ENCODE measurements around the gene RNF225. TPM values are rescaled to one million over a fixed set of nuclear protein-coding genes. Genes with fewer than 3 reads are reported as not detected.

The RNF225 gene
- total RNA-seq, 1 donor from 2014 or later, result not detected

DNA sequence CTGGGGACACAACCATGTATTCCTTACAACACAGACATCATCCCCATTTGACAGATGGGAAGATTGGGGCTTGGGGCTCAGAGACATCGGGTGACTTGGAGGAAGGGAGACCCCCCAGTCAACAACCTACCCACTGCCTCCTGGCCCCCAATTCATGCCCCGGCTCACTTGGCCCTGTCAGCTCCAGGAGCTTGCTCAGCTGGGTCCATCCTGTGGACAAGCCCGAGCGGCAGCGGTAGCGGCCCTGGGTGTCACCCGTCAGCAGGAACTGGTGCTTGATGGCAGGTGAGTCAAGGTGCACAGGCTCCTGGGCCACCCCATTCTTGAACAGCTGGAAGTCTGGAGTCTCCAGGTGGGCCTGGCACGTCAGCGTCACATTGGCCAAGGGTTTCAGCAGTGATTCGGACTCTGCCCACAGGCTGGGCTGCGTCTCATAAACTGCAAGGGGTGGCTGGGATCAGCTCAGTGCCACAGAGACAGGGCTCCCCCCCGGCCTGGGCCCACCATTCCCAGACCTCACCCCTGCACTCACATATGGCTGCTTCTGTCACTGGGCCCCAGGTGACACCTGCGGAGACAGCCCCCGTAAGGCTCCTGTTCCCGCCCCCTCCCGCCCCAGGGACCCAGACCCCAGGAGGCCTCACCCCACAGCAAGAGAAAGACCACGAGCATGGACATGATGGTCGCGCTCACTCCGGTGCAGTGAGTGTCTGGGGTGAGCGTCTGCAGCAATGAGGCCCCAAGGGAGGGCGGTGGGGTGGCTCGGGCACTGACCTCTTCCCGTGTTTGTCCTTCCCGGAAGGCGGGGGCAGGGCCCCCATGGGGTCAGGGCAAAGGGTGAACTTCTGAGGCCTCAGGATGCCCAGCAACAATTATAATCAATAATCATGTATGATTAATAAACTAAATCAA lies 42.4 kb upstream of the RNF225 start, which contains the start of gene A1BG:
A1BG (minus strand) TSS at position 733 of the 912 bp plus-strand sequence; CDS start at position 678, 55 bp downstream.
- Histone ChIP-seq H3K27me3 (ENCODE audit: control insufficient read depth in 3 of 3, insufficient read depth in 3 of 3, low read length in 3 of 3) (peaks cover 26 to 69% (median 59%) of the 10 kb centered on the region in 3 donors), H3K4me1 (ENCODE audit: control insufficient read depth in 3 of 3, insufficient read depth in 3 of 3, low read length in 3 of 3) (peaks cover 13 to 24% (median 20%) of the 10 kb centered on the region in 3 donors), H3K36me3 (ENCODE audit: control insufficient read depth in 3 of 3, insufficient read depth in 3 of 3, low read length in 3 of 3) (peaks cover 0 to 1% (median 0%) of the 10 kb centered on the region in 3 donors), H3K9me3 (ENCODE audit: control insufficient read depth in 3 of 3, low read length in 3 of 3) (no peaks in the 10 kb centered on the region), H3K4me3 (ENCODE audit: low read length in 3 of 3) (no peak within 1 kb of the TSS), H3K27ac (ENCODE audit: low read depth, low read length) (no peak within 1 kb of the TSS), H3K9ac (ENCODE audit: low read depth in 1 of 3, low read length in 3 of 3) (no peak within 1 kb of the TSS)

- Histone ChIP-seq H3K27ac (ENCODE audit: low read depth, low read length) (no peak overlapping the region), H3K9ac (ENCODE audit: low read depth in 1 of 3, low read length in 3 of 3) (no peak overlapping the region), H3K9me3 (ENCODE audit: control insufficient read depth in 3 of 3, low read length in 3 of 3) (no peaks in the 10 kb centered on the region), H3K4me3 (ENCODE audit: low read length in 3 of 3) (no peak overlapping the region), H3K4me1 (ENCODE audit: control insufficient read depth in 3 of 3, insufficient read depth in 3 of 3, low read length in 3 of 3) (peaks cover 13 to 25% (median 20%) of the 10 kb centered on the region in 3 donors), H3K36me3 (ENCODE audit: control insufficient read depth in 3 of 3, insufficient read depth in 3 of 3, low read length in 3 of 3) (peaks cover 0 to 5% (median 0%) of the 10 kb centered on the region in 3 donors), H3K27me3 (ENCODE audit: control insufficient read depth in 3 of 3, insufficient read depth in 3 of 3, low read length in 3 of 3) (peaks cover 29 to 69% (median 59%) of the 10 kb centered on the region in 3 donors)
These were observed 41.6 kb upstream of the RNF225 start for GRCh38 chr19:58353717-58354477.

- H3K36me3 ChIP-seq (ENCODE audit: control insufficient read depth in 3 of 3, insufficient read depth in 3 of 3, low read length in 3 of 3), result peaks cover 0 to 5% (median 0%) of the 10 kb centered on the region in 3 donors
- no peak overlapping the region for H3K4me3 ChIP-seq (ENCODE audit: low read length in 3 of 3)
- no peak overlapping the region for H3K9ac ChIP-seq (ENCODE audit: low read depth in 1 of 3, low read length in 3 of 3)
- no peaks in the 10 kb centered on the region for H3K9me3 ChIP-seq (ENCODE audit: control insufficient read depth in 3 of 3, low read length in 3 of 3)
- H3K27me3 ChIP-seq (ENCODE audit: control insufficient read depth in 3 of 3, insufficient read depth in 3 of 3, low read length in 3 of 3), result peaks cover 27 to 69% (median 59%) of the 10 kb centered on the region in 3 donors
- H3K4me1 ChIP-seq (ENCODE audit: control insufficient read depth in 3 of 3, insufficient read depth in 3 of 3, low read length in 3 of 3), result peaks cover 13 to 25% (median 20%) of the 10 kb centered on the region in 3 donors
- H3K27ac ChIP-seq (ENCODE audit: low read depth, low read length), result no peak overlapping the region
These were observed 40.9 kb upstream of the RNF225 start for GRCh38 chr19:58354478-58355030.

GRCh38 chr19:58355215-58355796 lies 40.1 kb upstream of the RNF225 start:
- no peak overlapping the region for H3K27ac ChIP-seq (ENCODE audit: low read depth, low read length)
- H3K9me3 ChIP-seq (ENCODE audit: control insufficient read depth in 3 of 3, low read length in 3 of 3), result no peaks in the 10 kb centered on the region
- H3K4me1 ChIP-seq (ENCODE audit: control insufficient read depth in 3 of 3, insufficient read depth in 3 of 3, low read length in 3 of 3), result peaks cover 13 to 24% (median 20%) of the 10 kb centered on the region in 3 donors
- H3K27me3 ChIP-seq (ENCODE audit: control insufficient read depth in 3 of 3, insufficient read depth in 3 of 3, low read length in 3 of 3), result peaks cover 25 to 69% (median 58%) of the 10 kb centered on the region in 3 donors
- H3K9ac ChIP-seq (ENCODE audit: low read depth in 1 of 3, low read length in 3 of 3), result peak overlapping the region in 1 of 3 donors; percentile 79
- H3K36me3 ChIP-seq (ENCODE audit: control insufficient read depth in 3 of 3, insufficient read depth in 3 of 3, low read length in 3 of 3), result peaks cover 0 to 5% (median 0%) of the 10 kb centered on the region in 3 donors
- H3K4me3 ChIP-seq (ENCODE audit: low read length in 3 of 3), result peak overlapping the region in 1 of 3 donors; percentile 60

- H3K36me3 ChIP-seq (ENCODE audit: control insufficient read depth in 3 of 3, insufficient read depth in 3 of 3, low read length in 3 of 3), result peaks cover 0 to 5% (median 0%) of the 10 kb centered on the region in 3 donors
- H3K27ac ChIP-seq (ENCODE audit: low read depth, low read length), result no peak overlapping the region
- peak overlapping the region in 2 of 3 donors; percentile 72 to 79 for H3K9ac ChIP-seq (ENCODE audit: low read depth in 1 of 3, low read length in 3 of 3)
- peaks cover 25 to 62% (median 50%) of the 10 kb centered on the region in 3 donors for H3K27me3 ChIP-seq (ENCODE audit: control insufficient read depth in 3 of 3, insufficient read depth in 3 of 3, low read length in 3 of 3)
- H3K4me3 ChIP-seq (ENCODE audit: low read length in 3 of 3), result peak overlapping the region; percentile 59 to 71 (median 60)
- no peaks in the 10 kb centered on the region for H3K9me3 ChIP-seq (ENCODE audit: control insufficient read depth in 3 of 3, low read length in 3 of 3)
- H3K4me1 ChIP-seq (ENCODE audit: control insufficient read depth in 3 of 3, insufficient read depth in 3 of 3, low read length in 3 of 3), result peaks cover 13 to 24% (median 20%) of the 10 kb centered on the region in 3 donors
These were observed 39.3 kb upstream of the RNF225 start for GRCh38 chr19:58355908-58356765.

- Histone ChIP-seq H3K27ac (ENCODE audit: low read depth, low read length) (no peak overlapping the region), H3K4me1 (ENCODE audit: control insufficient read depth in 3 of 3, insufficient read depth in 3 of 3, low read length in 3 of 3) (peaks cover 16 to 28% (median 27%) of the 10 kb centered on the region in 3 donors), H3K9me3 (ENCODE audit: control insufficient read depth in 3 of 3, low read length in 3 of 3) (no peaks in the 10 kb centered on the region), H3K9ac (ENCODE audit: low read depth in 1 of 3, low read length in 3 of 3) (peak overlapping the region in 2 of 3 donors; percentile 51 to 79), H3K36me3 (ENCODE audit: control insufficient read depth in 3 of 3, insufficient read depth in 3 of 3, low read length in 3 of 3) (peaks cover 0 to 5% (median 0%) of the 10 kb centered on the region in 3 donors), H3K27me3 (ENCODE audit: control insufficient read depth in 3 of 3, insufficient read depth in 3 of 3, low read length in 3 of 3) (peaks cover 24 to 57% (median 50%) of the 10 kb centered on the region in 3 donors), H3K4me3 (ENCODE audit: low read length in 3 of 3) (peak overlapping the region; percentile 59 to 71 (median 60))
These were observed 38.5 kb upstream of the RNF225 start for GRCh38 chr19:58356766-58357480.

DNA sequence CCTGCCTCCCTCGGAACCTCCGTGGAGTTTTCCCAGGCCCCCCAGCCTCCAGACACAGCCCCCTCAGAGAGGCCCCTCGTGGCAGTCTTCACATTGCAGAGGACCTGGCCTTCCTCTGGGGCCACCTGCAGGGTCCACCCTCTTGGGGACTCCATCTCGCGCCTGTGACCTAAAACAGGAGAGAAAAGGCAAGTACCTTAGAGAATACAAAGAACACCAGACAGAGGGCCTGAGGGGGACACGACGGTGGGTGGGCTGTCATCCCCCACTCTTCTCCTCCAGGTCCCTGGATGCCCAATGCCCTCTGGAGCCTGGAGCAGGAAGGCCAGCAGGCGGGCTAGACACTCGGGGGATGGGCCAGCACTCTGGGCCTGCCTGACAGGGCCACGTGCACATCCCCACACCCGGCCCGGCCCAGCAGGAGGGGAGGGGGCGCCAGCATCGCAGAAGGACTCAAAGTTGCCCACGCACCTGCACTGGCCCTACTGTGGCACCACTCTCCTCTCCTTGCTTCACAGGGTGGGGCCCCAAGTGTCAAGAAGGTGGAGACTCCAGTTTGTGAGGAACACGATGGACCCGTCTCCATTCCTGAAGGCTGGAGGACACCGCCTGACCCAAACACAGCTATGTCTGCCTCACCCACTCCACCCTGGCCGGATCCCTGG lies 37.8 kb upstream of the RNF225 start:
- Histone ChIP-seq H3K27ac (ENCODE audit: low read depth, low read length) (no peak overlapping the region), H3K36me3 (ENCODE audit: control insufficient read depth in 3 of 3, insufficient read depth in 3 of 3, low read length in 3 of 3) (peaks cover 0 to 5% (median 2%) of the 10 kb centered on the region in 3 donors), H3K4me1 (ENCODE audit: control insufficient read depth in 3 of 3, insufficient read depth in 3 of 3, low read length in 3 of 3) (peaks cover 17 to 31% (median 29%) of the 10 kb centered on the region in 3 donors), H3K4me3 (ENCODE audit: low read length in 3 of 3) (peak overlapping the region in 1 of 3 donors; percentile 29), H3K27me3 (ENCODE audit: control insufficient read depth in 3 of 3, insufficient read depth in 3 of 3, low read length in 3 of 3) (peaks cover 17 to 50% (median 46%) of the 10 kb centered on the region in 3 donors), H3K9me3 (ENCODE audit: control insufficient read depth in 3 of 3, low read length in 3 of 3) (no peaks in the 10 kb centered on the region), H3K9ac (ENCODE audit: low read depth in 1 of 3, low read length in 3 of 3) (no peak overlapping the region)

DNA sequence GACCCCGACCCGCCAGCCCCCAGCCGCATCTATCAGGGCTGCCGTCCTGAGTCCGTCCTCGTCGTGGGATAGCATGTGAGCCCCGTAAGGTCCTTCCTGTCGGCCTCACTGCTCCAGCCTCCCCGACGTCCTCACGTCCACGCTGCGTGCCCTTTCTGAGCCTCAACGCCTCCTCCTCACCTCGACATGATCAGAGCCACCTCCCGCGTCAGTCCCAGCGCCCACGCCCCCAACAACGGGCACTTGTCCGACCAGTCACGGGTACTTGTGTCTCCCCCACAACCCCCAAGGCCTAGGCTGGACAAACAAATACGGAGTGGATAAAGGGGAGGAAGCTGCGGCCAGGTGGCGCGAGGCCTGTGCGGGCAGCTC lies 33.6 kb upstream of the RNF225 start:
- H3K9me3 ChIP-seq (ENCODE audit: control insufficient read depth in 3 of 3, low read length in 3 of 3), result no peaks in the 10 kb centered on the region
- H3K4me3 ChIP-seq (ENCODE audit: low read length in 3 of 3), result peak overlapping the region; percentile 97 to 100 (median 98)
- peak overlapping the region; percentile 96 for H3K27ac ChIP-seq (ENCODE audit: low read depth, low read length)
- peak overlapping the region; percentile 90 to 99 (median 97) for H3K9ac ChIP-seq (ENCODE audit: low read depth in 1 of 3, low read length in 3 of 3)
- peaks cover 5 to 15% (median 11%) of the 10 kb centered on the region in 3 donors for H3K27me3 ChIP-seq (ENCODE audit: control insufficient read depth in 3 of 3, insufficient read depth in 3 of 3, low read length in 3 of 3)
- peaks cover 8 to 19% (median 15%) of the 10 kb centered on the region in 3 donors for H3K4me1 ChIP-seq (ENCODE audit: control insufficient read depth in 3 of 3, insufficient read depth in 3 of 3, low read length in 3 of 3)
- H3K36me3 ChIP-seq (ENCODE audit: control insufficient read depth in 3 of 3, insufficient read depth in 3 of 3, low read length in 3 of 3), result peaks cover 0 to 5% (median 3%) of the 10 kb centered on the region in 3 donors

Data from skeletal muscle tissue (tissue), 4 donors.